ENCODE data around the gene MUC5B. TPM values are rescaled to one million over a fixed set of nuclear protein-coding genes. Genes with fewer than 3 reads are reported as not detected.

MUC5B gene
- total RNA-seq, 1 experiment from 2014 or later = 1.6 TPM

DNA sequence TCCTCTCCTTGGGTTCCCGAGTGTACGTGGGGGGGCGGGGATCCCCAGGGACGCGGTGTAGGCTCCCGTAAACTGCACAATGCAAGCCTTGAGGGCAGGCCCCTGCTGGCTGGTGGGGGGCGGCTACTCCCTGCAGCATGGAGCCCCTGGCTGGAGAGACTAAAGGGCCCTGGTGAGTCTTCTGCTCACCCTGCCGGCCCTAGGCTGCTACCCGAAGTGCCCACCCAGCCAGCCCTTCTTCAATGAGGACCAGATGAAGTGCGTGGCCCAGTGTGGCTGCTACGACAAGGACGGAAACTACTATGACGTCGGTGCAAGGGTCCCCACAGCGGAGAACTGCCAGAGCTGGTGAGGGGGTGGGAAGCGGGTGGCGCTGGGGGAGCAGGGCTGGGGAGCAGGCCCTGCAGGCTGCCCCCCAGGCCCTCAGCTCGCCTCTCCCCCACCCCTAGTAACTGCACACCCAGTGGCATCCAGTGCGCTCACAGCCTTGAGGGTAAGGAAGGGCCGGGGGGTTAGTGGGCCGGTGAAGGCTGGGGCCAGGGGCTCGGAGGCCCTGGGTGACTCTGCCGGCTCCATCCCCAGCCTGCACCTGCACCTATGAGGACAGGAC, 16.8 kb downstream of the MUC5B start (continued):
- TF ChIP-seq, protein P1, sequence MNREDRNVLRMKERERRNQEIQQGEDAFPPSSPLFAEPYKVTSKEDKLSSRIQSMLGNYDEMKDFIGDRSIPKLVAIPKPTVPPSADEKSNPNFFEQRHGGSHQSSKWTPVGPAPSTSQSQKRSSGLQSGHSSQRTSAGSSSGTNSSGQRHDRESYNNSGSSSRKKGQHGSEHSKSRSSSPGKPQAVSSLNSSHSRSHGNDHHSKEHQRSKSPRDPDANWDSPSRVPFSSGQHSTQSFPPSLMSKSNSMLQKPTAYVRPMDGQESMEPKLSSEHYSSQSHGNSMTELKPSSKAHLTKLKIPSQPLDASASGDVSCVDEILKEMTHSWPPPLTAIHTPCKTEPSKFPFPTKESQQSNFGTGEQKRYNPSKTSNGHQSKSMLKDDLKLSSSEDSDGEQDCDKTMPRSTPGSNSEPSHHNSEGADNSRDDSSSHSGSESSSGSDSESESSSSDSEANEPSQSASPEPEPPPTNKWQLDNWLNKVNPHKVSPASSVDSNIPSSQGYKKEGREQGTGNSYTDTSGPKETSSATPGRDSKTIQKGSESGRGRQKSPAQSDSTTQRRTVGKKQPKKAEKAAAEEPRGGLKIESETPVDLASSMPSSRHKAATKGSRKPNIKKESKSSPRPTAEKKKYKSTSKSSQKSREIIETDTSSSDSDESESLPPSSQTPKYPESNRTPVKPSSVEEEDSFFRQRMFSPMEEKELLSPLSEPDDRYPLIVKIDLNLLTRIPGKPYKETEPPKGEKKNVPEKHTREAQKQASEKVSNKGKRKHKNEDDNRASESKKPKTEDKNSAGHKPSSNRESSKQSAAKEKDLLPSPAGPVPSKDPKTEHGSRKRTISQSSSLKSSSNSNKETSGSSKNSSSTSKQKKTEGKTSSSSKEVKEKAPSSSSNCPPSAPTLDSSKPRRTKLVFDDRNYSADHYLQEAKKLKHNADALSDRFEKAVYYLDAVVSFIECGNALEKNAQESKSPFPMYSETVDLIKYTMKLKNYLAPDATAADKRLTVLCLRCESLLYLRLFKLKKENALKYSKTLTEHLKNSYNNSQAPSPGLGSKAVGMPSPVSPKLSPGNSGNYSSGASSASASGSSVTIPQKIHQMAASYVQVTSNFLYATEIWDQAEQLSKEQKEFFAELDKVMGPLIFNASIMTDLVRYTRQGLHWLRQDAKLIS (CRISPR knock-in tag; IDR thresholded peaks at IDR 0.05; ENCODE audit: borderline replicate concordance) = no peak
- TF ChIP-seq ESRRA (CRISPR knock-in tag; IDR thresholded peaks at IDR 0.05; ENCODE audit: borderline replicate concordance) = no peak
- TF ChIP-seq, protein P2, sequence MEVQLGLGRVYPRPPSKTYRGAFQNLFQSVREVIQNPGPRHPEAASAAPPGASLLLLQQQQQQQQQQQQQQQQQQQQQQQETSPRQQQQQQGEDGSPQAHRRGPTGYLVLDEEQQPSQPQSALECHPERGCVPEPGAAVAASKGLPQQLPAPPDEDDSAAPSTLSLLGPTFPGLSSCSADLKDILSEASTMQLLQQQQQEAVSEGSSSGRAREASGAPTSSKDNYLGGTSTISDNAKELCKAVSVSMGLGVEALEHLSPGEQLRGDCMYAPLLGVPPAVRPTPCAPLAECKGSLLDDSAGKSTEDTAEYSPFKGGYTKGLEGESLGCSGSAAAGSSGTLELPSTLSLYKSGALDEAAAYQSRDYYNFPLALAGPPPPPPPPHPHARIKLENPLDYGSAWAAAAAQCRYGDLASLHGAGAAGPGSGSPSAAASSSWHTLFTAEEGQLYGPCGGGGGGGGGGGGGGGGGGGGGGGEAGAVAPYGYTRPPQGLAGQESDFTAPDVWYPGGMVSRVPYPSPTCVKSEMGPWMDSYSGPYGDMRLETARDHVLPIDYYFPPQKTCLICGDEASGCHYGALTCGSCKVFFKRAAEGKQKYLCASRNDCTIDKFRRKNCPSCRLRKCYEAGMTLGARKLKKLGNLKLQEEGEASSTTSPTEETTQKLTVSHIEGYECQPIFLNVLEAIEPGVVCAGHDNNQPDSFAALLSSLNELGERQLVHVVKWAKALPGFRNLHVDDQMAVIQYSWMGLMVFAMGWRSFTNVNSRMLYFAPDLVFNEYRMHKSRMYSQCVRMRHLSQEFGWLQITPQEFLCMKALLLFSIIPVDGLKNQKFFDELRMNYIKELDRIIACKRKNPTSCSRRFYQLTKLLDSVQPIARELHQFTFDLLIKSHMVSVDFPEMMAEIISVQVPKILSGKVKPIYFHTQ (CRISPR knock-in tag; IDR thresholded peaks at IDR 0.05) = no peak
- TF ChIP-seq MXD4 (CRISPR knock-in tag; IDR thresholded peaks at IDR 0.05; ENCODE audit: borderline replicate concordance) = no peak
- TF ChIP-seq, protein P3, sequence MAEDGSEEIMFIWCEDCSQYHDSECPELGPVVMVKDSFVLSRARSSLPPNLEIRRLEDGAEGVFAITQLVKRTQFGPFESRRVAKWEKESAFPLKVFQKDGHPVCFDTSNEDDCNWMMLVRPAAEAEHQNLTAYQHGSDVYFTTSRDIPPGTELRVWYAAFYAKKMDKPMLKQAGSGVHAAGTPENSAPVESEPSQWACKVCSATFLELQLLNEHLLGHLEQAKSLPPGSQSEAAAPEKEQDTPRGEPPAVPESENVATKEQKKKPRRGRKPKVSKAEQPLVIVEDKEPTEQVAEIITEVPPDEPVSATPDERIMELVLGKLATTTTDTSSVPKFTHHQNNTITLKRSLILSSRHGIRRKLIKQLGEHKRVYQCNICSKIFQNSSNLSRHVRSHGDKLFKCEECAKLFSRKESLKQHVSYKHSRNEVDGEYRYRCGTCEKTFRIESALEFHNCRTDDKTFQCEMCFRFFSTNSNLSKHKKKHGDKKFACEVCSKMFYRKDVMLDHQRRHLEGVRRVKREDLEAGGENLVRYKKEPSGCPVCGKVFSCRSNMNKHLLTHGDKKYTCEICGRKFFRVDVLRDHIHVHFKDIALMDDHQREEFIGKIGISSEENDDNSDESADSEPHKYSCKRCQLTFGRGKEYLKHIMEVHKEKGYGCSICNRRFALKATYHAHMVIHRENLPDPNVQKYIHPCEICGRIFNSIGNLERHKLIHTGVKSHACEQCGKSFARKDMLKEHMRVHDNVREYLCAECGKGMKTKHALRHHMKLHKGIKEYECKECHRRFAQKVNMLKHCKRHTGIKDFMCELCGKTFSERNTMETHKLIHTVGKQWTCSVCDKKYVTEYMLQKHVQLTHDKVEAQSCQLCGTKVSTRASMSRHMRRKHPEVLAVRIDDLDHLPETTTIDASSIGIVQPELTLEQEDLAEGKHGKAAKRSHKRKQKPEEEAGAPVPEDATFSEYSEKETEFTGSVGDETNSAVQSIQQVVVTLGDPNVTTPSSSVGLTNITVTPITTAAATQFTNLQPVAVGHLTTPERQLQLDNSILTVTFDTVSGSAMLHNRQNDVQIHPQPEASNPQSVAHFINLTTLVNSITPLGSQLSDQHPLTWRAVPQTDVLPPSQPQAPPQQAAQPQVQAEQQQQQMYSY (CRISPR knock-in tag; IDR thresholded peaks at IDR 0.05) = no peak
- no peak for TF ChIP-seq SP1 (CRISPR knock-in tag; conservative IDR thresholded peaks at IDR 0.05)
- TF ChIP-seq, protein P4, sequence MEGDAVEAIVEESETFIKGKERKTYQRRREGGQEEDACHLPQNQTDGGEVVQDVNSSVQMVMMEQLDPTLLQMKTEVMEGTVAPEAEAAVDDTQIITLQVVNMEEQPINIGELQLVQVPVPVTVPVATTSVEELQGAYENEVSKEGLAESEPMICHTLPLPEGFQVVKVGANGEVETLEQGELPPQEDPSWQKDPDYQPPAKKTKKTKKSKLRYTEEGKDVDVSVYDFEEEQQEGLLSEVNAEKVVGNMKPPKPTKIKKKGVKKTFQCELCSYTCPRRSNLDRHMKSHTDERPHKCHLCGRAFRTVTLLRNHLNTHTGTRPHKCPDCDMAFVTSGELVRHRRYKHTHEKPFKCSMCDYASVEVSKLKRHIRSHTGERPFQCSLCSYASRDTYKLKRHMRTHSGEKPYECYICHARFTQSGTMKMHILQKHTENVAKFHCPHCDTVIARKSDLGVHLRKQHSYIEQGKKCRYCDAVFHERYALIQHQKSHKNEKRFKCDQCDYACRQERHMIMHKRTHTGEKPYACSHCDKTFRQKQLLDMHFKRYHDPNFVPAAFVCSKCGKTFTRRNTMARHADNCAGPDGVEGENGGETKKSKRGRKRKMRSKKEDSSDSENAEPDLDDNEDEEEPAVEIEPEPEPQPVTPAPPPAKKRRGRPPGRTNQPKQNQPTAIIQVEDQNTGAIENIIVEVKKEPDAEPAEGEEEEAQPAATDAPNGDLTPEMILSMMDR (IDR thresholded peaks at IDR 0.05) = no peak
- TF ChIP-seq, protein P5, sequence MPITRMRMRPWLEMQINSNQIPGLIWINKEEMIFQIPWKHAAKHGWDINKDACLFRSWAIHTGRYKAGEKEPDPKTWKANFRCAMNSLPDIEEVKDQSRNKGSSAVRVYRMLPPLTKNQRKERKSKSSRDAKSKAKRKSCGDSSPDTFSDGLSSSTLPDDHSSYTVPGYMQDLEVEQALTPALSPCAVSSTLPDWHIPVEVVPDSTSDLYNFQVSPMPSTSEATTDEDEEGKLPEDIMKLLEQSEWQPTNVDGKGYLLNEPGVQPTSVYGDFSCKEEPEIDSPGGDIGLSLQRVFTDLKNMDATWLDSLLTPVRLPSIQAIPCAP (CRISPR knock-in tag; IDR thresholded peaks at IDR 0.05) = no peak
- TF ChIP-seq CREB1 (CRISPR knock-in tag; IDR thresholded peaks at IDR 0.05) = no peak
- no peak for TF ChIP-seq OVOL2 (CRISPR knock-in tag; IDR thresholded peaks at IDR 0.05; ENCODE audit: borderline replicate concordance)
- TF ChIP-seq, protein P6, sequence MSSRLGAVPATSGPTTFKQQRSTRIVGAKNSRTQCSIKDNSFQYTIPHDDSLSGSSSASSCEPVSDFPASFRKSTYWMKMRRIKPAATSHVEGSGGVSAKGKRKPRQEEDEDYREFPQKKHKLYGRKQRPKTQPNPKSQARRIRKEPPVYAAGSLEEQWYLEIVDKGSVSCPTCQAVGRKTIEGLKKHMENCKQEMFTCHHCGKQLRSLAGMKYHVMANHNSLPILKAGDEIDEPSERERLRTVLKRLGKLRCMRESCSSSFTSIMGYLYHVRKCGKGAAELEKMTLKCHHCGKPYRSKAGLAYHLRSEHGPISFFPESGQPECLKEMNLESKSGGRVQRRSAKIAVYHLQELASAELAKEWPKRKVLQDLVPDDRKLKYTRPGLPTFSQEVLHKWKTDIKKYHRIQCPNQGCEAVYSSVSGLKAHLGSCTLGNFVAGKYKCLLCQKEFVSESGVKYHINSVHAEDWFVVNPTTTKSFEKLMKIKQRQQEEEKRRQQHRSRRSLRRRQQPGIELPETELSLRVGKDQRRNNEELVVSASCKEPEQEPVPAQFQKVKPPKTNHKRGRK (CRISPR knock-in tag; IDR thresholded peaks at IDR 0.05; ENCODE audit: borderline replicate concordance) = no peak
- TF ChIP-seq SMAD3 (CRISPR knock-in tag; IDR thresholded peaks at IDR 0.05; ENCODE audit: borderline replicate concordance) = no peak

Data from WTC11 (cell line).